HFFc6 (cell line): ENCODE results near the gene PPM1M. TPM values are rescaled to one million over a fixed set of nuclear protein-coding genes. Genes with fewer than 3 reads are reported as not detected.

Experiments
- DNase-seq: peaks from one replicate; pipeline ENCODE4 v3.0.0-alpha.2; 2018
- H3K27ac Mint-ChIP-seq: 2 replicates; pipeline ENCODE4 v1.8.0; 2020; ENCODE audit warnings: mild to moderate bottlenecking, mixed read lengths
- H3K27me3 Mint-ChIP-seq: 2 replicates; pipeline ENCODE4 v1.8.0; 2021; ENCODE audit warnings: mild to moderate bottlenecking, moderate library complexity, mixed read lengths; ENCODE audit not compliant: insufficient read depth
- H3K36me3 Mint-ChIP-seq: 2 replicates; pipeline ENCODE4 v1.8.0; 2021; ENCODE audit warnings: low read depth, mixed read lengths
- H3K4me1 Mint-ChIP-seq: 2 replicates; pipeline ENCODE4 v1.8.0; 2020; ENCODE audit warnings: low read depth, mixed read lengths
- H3K4me3 Mint-ChIP-seq: 2 replicates; pipeline ENCODE4 v1.8.0; 2020; ENCODE audit warnings: mild to moderate bottlenecking, moderate library complexity, mixed read lengths
- H3K9me3 Mint-ChIP-seq: 2 replicates; pipeline ENCODE4 v1.8.0; 2020; ENCODE audit warnings: mild to moderate bottlenecking, mixed read lengths
- total RNA-seq, 6 experiments: library from RNA; stranded (reverse); fragmentation: NEBNext Ultra II Directional; extraction: Animal tissue kit (Norgen Biotek cat#: 25700); gene quantifications; 2 replicates in 1 of 6; 3 replicates in 5 of 6; pipeline ENCODE4 v1.2.3, GENCODE V29; 2021
- TF ChIP-seq, protein P1 (sequence below): fragments of 200-600 bp; sonication (generic); IDR thresholded peaks from 2 replicates; pipeline ENCODE4 v1.5.0; 2021; ENCODE audit warnings: antibody characterized with exemption, mild to moderate bottlenecking

Gene PPM1M
- total RNA-seq, 6 experiments from 2014 or later: 20.8 to 23.4 (median 20.9) TPM

GRCh38 chr3:52257911-52258310, 12.4 kb downstream of the PPM1M start:
- Mint-ChIP-seq H3K27ac (no peak overlapping the region), H3K4me3 (no peak overlapping the region), H3K36me3 (peaks cover 41% of the 10 kb centered on the region), H3K4me1 (peaks cover 8% of the 10 kb centered on the region), H3K27me3 (no peaks in the 10 kb centered on the region), H3K9me3 (no peaks in the 10 kb centered on the region)
- DNase-seq: no peak
- TF ChIP-seq, protein P1, sequence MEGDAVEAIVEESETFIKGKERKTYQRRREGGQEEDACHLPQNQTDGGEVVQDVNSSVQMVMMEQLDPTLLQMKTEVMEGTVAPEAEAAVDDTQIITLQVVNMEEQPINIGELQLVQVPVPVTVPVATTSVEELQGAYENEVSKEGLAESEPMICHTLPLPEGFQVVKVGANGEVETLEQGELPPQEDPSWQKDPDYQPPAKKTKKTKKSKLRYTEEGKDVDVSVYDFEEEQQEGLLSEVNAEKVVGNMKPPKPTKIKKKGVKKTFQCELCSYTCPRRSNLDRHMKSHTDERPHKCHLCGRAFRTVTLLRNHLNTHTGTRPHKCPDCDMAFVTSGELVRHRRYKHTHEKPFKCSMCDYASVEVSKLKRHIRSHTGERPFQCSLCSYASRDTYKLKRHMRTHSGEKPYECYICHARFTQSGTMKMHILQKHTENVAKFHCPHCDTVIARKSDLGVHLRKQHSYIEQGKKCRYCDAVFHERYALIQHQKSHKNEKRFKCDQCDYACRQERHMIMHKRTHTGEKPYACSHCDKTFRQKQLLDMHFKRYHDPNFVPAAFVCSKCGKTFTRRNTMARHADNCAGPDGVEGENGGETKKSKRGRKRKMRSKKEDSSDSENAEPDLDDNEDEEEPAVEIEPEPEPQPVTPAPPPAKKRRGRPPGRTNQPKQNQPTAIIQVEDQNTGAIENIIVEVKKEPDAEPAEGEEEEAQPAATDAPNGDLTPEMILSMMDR: no peak

GRCh38 chr3:52259035-52259434, 13.5 kb downstream of the PPM1M start:
- no peak overlapping the region for H3K4me3 Mint-ChIP-seq
- H3K27ac Mint-ChIP-seq: peak overlapping the region; percentile 48; the same call in 1 of the 2 replicates
- H3K4me1 Mint-ChIP-seq: peaks cover 8% of the 10 kb centered on the region
- peaks cover 44% of the 10 kb centered on the region for H3K36me3 Mint-ChIP-seq
- no peak for DNase-seq
- H3K9me3 Mint-ChIP-seq: no peaks in the 10 kb centered on the region
- H3K27me3 Mint-ChIP-seq: no peaks in the 10 kb centered on the region
- TF ChIP-seq, protein P1: no peak

DNA sequence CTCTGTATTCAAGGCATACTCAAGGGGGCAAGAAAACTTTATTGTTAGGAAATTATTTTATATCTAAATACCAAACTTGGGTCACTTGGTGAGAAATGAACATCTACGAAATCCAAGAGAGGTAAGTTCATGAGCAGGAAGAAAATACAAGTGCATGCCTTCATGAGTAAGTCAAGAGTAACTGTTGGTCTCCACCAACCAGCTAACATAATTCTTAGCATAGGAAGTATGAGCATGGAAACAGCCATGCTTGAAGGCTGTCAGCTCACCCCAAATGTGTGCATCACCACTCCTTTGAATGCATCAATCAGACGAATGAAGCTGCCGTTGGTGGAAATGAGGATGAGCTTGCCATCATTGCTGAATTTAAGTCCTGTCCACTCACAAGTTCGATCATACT, 13.9 kb downstream of the PPM1M start:
- no peak overlapping the region for H3K4me3 Mint-ChIP-seq
- no peaks in the 10 kb centered on the region for H3K9me3 Mint-ChIP-seq
- peaks cover 8% of the 10 kb centered on the region for H3K4me1 Mint-ChIP-seq
- H3K36me3 Mint-ChIP-seq: peaks cover 47% of the 10 kb centered on the region
- DNase-seq: no peak
- TF ChIP-seq, protein P1: no peak
- H3K27ac Mint-ChIP-seq: peak overlapping the region; percentile 48; the same call in 1 of the 2 replicates
- H3K27me3 Mint-ChIP-seq: no peaks in the 10 kb centered on the region

DNA sequence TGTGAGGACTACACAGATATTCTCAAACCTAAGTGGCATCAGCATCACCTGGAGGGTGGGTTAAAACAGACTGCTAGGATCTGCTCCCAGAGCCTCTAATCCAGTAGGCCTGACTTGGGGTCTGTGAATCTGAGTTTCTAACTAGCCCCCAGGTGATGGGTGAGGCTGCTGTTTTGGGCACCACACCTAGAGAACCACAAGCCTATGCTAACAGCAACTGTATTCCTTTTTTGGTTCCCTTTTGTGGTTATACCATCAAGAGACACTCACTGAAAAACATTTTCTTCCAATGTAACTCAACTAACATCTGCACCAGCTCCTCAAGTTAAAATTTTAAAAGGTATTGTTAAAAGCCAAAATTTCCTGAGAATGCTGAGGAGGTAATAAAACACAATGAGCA, 16.9 kb downstream of the PPM1M start:
- H3K4me3 Mint-ChIP-seq: no peak overlapping the region
- DNase-seq: no peak
- H3K9me3 Mint-ChIP-seq: no peaks in the 10 kb centered on the region
- TF ChIP-seq, protein P1: no peak
- peaks cover 61% of the 10 kb centered on the region for H3K36me3 Mint-ChIP-seq
- peaks cover 11% of the 10 kb centered on the region for H3K4me1 Mint-ChIP-seq
- peaks cover 1% of the 10 kb centered on the region; the same call in 1 of the 2 replicates for H3K27me3 Mint-ChIP-seq
- no peak overlapping the region for H3K27ac Mint-ChIP-seq

DNA sequence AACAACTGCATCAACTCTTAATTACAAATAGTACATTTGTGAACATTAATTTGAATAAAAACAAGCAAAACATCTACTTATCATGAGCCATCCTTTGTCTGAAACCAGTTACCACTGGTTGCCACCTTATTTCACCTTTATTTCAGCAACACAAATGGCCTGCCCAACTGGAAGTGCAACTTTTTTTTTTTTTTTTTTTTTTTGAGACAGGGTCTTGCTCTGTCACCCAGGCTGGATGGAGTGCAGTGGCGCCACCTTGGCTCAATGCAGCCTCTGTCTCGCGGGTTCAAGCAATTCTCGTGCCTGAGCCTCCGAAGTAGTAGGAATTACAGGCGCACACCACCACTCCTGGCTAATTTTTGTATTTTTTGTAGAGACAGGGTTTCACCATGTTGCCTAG, 19.8 kb downstream of the PPM1M start:
- no peaks in the 10 kb centered on the region for H3K9me3 Mint-ChIP-seq
- H3K27me3 Mint-ChIP-seq: peaks cover 1% of the 10 kb centered on the region; the same call in 1 of the 2 replicates
- H3K36me3 Mint-ChIP-seq: peaks cover 52% of the 10 kb centered on the region
- H3K4me1 Mint-ChIP-seq: peaks cover 10% of the 10 kb centered on the region
- TF ChIP-seq, protein P1: peak; percentile 30; the same call in 1 of the 2 replicates
- no peak for DNase-seq
- H3K27ac Mint-ChIP-seq: no peak overlapping the region
- H3K4me3 Mint-ChIP-seq: no peak overlapping the region

- H3K27ac Mint-ChIP-seq: peak overlapping the region; percentile 2; the same call in 1 of the 2 replicates
- peaks cover 1% of the 10 kb centered on the region; the same call in 1 of the 2 replicates for H3K27me3 Mint-ChIP-seq
- peaks cover 32% of the 10 kb centered on the region for H3K4me1 Mint-ChIP-seq
- no peaks in the 10 kb centered on the region for H3K9me3 Mint-ChIP-seq
- DNase-seq: no peak
- H3K4me3 Mint-ChIP-seq: no peak overlapping the region
- TF ChIP-seq, protein P1: no peak
- H3K36me3 Mint-ChIP-seq: peaks cover 45% of the 10 kb centered on the region
Observed at GRCh38 chr3:52268036-52268435, 22.5 kb downstream of the PPM1M start.
